Measurements from ENCODE around the gene GGA3.
"Not testable (repeated sequence)": the region's sequence is repeated elsewhere in the genome, so short reads cannot be mapped to it uniquely, and the experiment has no call there.

The GGA3 gene

DNA sequence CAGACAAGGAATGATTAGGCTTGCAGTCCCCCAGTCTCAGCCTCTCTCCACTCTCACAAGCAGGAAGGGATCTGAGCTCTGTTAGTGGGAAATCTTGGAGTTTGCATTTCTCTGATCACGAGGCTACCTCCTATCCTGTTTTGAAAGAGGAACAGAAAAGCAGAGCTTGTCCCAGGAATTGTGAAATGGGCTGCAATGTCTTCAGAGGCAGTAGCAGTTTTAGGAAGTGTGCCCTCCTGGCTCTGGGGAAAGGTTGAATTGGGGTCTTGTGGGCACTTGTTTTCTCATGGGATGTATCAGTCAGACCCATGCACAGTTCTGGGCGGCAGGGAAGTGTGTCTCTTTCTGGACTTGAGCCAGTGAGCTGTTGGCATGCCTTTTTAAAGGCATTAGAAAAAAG lies 33.1 kb downstream of the GGA3 start:
- no peaks in the 10 kb centered on the region for H3K4me1 Mint-ChIP-seq (ENCODE audit: low read depth)
- H3K9me3 Mint-ChIP-seq, result no peaks in the 10 kb centered on the region
- H3K27ac Mint-ChIP-seq, result no peak overlapping the region
- H3K4me3 Mint-ChIP-seq, result no peak overlapping the region
- H3K27me3 Mint-ChIP-seq, result no peaks in the 10 kb centered on the region
- H3K36me3 Mint-ChIP-seq (ENCODE audit: low read depth), result peaks cover 61% of the 10 kb centered on the region

- H3K4me1 Mint-ChIP-seq (ENCODE audit: low read depth), result no peaks in the 10 kb centered on the region
- no peaks in the 10 kb centered on the region for H3K27me3 Mint-ChIP-seq
- H3K27ac Mint-ChIP-seq, result no peak overlapping the region
- no peak overlapping the region for H3K4me3 Mint-ChIP-seq
- H3K9me3 Mint-ChIP-seq, result no peaks in the 10 kb centered on the region
- H3K36me3 Mint-ChIP-seq (ENCODE audit: low read depth), result peaks cover 60% of the 10 kb centered on the region
Observed at GRCh38 chr17:75227729-75228128, 33.7 kb downstream of the GGA3 start.

DNA sequence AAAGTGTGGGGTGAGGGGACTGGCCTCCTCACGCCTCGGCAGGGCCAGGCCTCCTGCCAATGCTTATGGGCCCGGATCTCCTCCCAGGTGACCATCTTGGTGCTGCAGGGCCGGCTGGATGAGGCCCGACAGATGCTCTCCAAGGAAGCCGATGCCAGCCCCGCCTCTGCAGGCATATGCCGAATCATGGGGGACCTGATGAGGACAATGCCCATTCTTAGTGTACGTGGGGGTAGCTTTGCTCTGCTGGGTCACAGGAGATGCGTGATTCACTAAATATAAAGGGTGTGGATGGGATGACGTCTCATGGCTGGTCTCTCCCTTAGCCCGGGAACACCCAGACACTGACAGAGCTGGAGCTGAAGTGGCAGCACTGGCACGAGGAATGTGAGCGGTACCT lies 36.4 kb downstream of the GGA3 start:
- no peak overlapping the region for H3K27ac Mint-ChIP-seq
- no peaks in the 10 kb centered on the region for H3K27me3 Mint-ChIP-seq
- H3K36me3 Mint-ChIP-seq (ENCODE audit: low read depth), result peaks cover 52% of the 10 kb centered on the region
- no peaks in the 10 kb centered on the region for H3K4me1 Mint-ChIP-seq (ENCODE audit: low read depth)
- no peaks in the 10 kb centered on the region for H3K9me3 Mint-ChIP-seq
- H3K4me3 Mint-ChIP-seq, result no peak overlapping the region

GRCh38 chr17:75219815-75220214 lies 41.6 kb downstream of the GGA3 start:
- Mint-ChIP-seq H3K36me3 (ENCODE audit: low read depth) (peaks cover 56% of the 10 kb centered on the region), H3K4me3 (no peak overlapping the region), H3K27me3 (no peaks in the 10 kb centered on the region), H3K27ac (no peak overlapping the region), H3K4me1 (ENCODE audit: low read depth) (no peaks in the 10 kb centered on the region), H3K9me3 (no peaks in the 10 kb centered on the region)

DNA sequence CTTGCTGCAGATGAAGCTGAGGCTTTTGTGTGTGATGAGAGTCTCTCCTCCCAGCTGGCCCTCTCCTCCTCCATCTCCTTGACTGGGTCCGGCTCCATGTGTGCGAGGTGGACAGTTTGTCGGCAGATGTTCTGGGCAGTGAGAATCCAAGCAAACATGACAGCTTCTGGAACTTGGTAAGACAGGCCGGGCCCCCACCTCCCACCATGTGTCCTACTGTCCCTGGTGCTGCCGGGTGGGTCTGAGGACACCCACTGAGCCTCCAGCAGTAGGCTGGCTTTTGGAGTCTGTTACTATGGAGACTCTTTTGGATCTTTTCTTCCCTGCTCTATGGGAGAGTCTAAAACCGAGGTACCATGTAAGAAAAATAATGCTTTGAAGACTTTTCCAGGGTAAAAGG lies 43.3 kb downstream of the GGA3 start:
- H3K4me3 Mint-ChIP-seq, result no peak overlapping the region
- no peaks in the 10 kb centered on the region for H3K9me3 Mint-ChIP-seq
- no peaks in the 10 kb centered on the region for H3K27me3 Mint-ChIP-seq
- no peak overlapping the region for H3K27ac Mint-ChIP-seq
- peaks cover 56% of the 10 kb centered on the region for H3K36me3 Mint-ChIP-seq (ENCODE audit: low read depth)
- H3K4me1 Mint-ChIP-seq (ENCODE audit: low read depth), result no peaks in the 10 kb centered on the region

- Mint-ChIP-seq H3K27ac (no peak overlapping the region), H3K4me1 (ENCODE audit: low read depth) (peaks cover 28% of the 10 kb centered on the region), H3K27me3 (no peaks in the 10 kb centered on the region), H3K36me3 (ENCODE audit: low read depth) (peaks cover 52% of the 10 kb centered on the region), H3K9me3 (no peaks in the 10 kb centered on the region), H3K4me3 (no peak overlapping the region)
Observed at GRCh38 chr17:75209061-75209460, 52.3 kb downstream of the GGA3 start.

GRCh38 chr17:75208161-75208560 lies 53.2 kb downstream of the GGA3 start:
- Mint-ChIP-seq H3K36me3 (ENCODE audit: low read depth) (peaks cover 45% of the 10 kb centered on the region), H3K27me3 (no peaks in the 10 kb centered on the region), H3K4me3 (peak overlapping the region; percentile 52)

DNA sequence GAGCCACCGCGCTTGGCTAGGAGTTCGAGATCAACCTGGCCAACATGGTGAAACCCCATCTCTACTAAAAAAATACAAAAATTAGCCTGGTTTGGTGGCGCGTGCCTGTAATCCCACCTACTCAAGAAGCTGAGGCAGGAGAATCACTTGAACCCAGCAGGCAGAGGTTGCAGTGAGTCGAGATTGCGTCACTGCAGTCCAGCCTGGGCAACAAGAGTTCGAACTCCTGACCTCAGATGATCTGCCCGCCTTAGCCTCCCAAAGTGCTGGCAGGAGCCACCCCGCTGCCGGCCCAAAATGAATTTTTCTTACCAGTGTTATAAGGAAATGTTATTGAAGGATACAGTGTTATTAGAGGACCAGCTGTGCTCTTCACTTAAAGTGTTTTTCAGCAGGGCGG lies 53.6 kb downstream of the GGA3 start:
- Mint-ChIP-seq H3K27ac (no peak overlapping the region), H3K36me3 (ENCODE audit: low read depth) (peaks cover 41% of the 10 kb centered on the region), H3K9me3 (no peaks in the 10 kb centered on the region), H3K4me1 (ENCODE audit: low read depth) (peaks cover 28% of the 10 kb centered on the region), H3K27me3 (no peaks in the 10 kb centered on the region), H3K4me3 (peak overlapping the region; percentile 52)

More at GRCh38 chr17:75208161-75208560, 53.2 kb downstream of the GGA3 start:
- no peaks in the 10 kb centered on the region for H3K9me3 Mint-ChIP-seq
- no peak overlapping the region for H3K27ac Mint-ChIP-seq
- peaks cover 28% of the 10 kb centered on the region for H3K4me1 Mint-ChIP-seq (ENCODE audit: low read depth)

GRCh38 chr17:75207050-75207407 lies 54.4 kb downstream of the GGA3 start:
- not testable (repeated sequence) for H3K9me3 Mint-ChIP-seq, H3K27me3 Mint-ChIP-seq
- H3K4me3 Mint-ChIP-seq, result peak overlapping the region; percentile 98
- peak overlapping the region; percentile 100 for H3K27ac Mint-ChIP-seq
- peaks cover 35% of the 10 kb centered on the region for H3K36me3 Mint-ChIP-seq (ENCODE audit: low read depth)
- H3K4me1 Mint-ChIP-seq (ENCODE audit: low read depth), result peaks cover 28% of the 10 kb centered on the region

DNA sequence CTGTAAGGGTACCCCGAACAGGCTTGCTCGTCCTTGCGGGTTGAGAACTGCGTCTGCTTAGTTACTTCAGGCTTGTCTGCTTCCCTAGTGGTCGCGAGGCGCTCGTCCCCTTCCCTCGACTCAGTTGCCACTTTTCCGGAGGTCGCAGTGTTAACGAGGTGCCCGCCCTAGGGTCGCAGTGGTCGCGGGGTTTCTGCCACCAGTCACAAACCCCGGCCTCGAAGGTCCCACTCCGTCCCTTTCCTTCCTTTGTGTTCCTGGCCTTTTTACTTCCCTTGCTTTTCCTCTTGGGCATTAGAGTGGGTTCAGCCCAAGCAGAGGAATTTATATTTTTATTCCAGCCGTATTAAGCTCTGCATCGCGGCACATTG lies 55.6 kb downstream of the GGA3 start:
- H3K27me3 Mint-ChIP-seq, result no peaks in the 10 kb centered on the region
- H3K4me1 Mint-ChIP-seq (ENCODE audit: low read depth), result peaks cover 33% of the 10 kb centered on the region
- H3K4me3 Mint-ChIP-seq, result peak overlapping the region; percentile 98
- peaks cover 29% of the 10 kb centered on the region for H3K36me3 Mint-ChIP-seq (ENCODE audit: low read depth)
- H3K9me3 Mint-ChIP-seq, result no peaks in the 10 kb centered on the region
- peak overlapping the region; percentile 100 for H3K27ac Mint-ChIP-seq

GRCh38 chr17:75205037-75205792 lies 56.2 kb downstream of the GGA3 start, which contains the start of gene NUP85:
TSS of gene NUP85 (plus strand) at chr17:75205679. CDS start at chr17:75205762, 83 bp downstream.
- H3K9me3 Mint-ChIP-seq, result no peaks in the 10 kb centered on the region
- H3K4me1 Mint-ChIP-seq (ENCODE audit: low read depth), result peaks cover 33% of the 10 kb centered on the region
- H3K36me3 Mint-ChIP-seq (ENCODE audit: low read depth), result peaks cover 24% of the 10 kb centered on the region
- H3K27me3 Mint-ChIP-seq, result no peaks in the 10 kb centered on the region
- peak within 1 kb of the TSS; percentile 98 for H3K4me3 Mint-ChIP-seq
- peak within 1 kb of the TSS; percentile 100 for H3K27ac Mint-ChIP-seq

GRCh38 chr17:75199886-75200618 lies 61.4 kb downstream of the GGA3 start:
- H3K27ac Mint-ChIP-seq, result no peak overlapping the region
- H3K27me3 Mint-ChIP-seq, result no peaks in the 10 kb centered on the region
- H3K4me1 Mint-ChIP-seq (ENCODE audit: low read depth), result peaks cover 10% of the 10 kb centered on the region
- H3K4me3 Mint-ChIP-seq, result no peak overlapping the region
- no peaks in the 10 kb centered on the region for H3K9me3 Mint-ChIP-seq
- no peaks in the 10 kb centered on the region for H3K36me3 Mint-ChIP-seq (ENCODE audit: low read depth)

- Mint-ChIP-seq H3K4me1 (ENCODE audit: low read depth) (no peaks in the 10 kb centered on the region), H3K36me3 (ENCODE audit: low read depth) (no peaks in the 10 kb centered on the region), H3K27ac (no peak overlapping the region), H3K9me3 (no peaks in the 10 kb centered on the region), H3K4me3 (no peak overlapping the region), H3K27me3 (no peaks in the 10 kb centered on the region)
Observed at GRCh38 chr17:75194879-75195278, 66.5 kb downstream of the GGA3 start.

GRCh38 chr17:75191584-75191983 lies 69.8 kb downstream of the GGA3 start:
- Mint-ChIP-seq H3K27ac (no peak overlapping the region), H3K9me3 (no peaks in the 10 kb centered on the region), H3K27me3 (no peaks in the 10 kb centered on the region), H3K4me3 (no peak overlapping the region), H3K36me3 (ENCODE audit: low read depth) (no peaks in the 10 kb centered on the region), H3K4me1 (ENCODE audit: low read depth) (peaks cover 7% of the 10 kb centered on the region)

- no peaks in the 10 kb centered on the region for H3K9me3 Mint-ChIP-seq
- H3K27me3 Mint-ChIP-seq, result no peaks in the 10 kb centered on the region
- H3K4me3 Mint-ChIP-seq, result no peak overlapping the region
- H3K36me3 Mint-ChIP-seq (ENCODE audit: low read depth), result no peaks in the 10 kb centered on the region
- H3K4me1 Mint-ChIP-seq (ENCODE audit: low read depth), result peaks cover 18% of the 10 kb centered on the region
- no peak overlapping the region for H3K27ac Mint-ChIP-seq
Observed at GRCh38 chr17:75188614-75189013, 72.8 kb downstream of the GGA3 start.
